ENCODE measurements around the gene LEPROT. TPM values are rescaled to one million over a fixed set of nuclear protein-coding genes. Genes with fewer than 3 reads are reported as not detected.
"Not testable (repeated sequence)": the region's sequence is repeated elsewhere in the genome, so short reads cannot be mapped to it uniquely, and the experiment has no call there.

The LEPROT gene
- total RNA-seq, result 54.1 TPM
- long read RNA-seq, full-length matches to known transcripts, result 136 of 153 reads
- long read RNA-seq, partial matches to known transcripts, result 16 of 153 reads
- long read RNA-seq, other reads (novel, unspliced or antisense), result 1 of 153 reads

GRCh38 chr1:65420590-65421350 lies at the start of gene LEPROT, which contains the start of gene LEPR:
Gene LEPROT (plus strand): TSS chr1:65420668. CDS start chr1:65420725, 57 bp downstream.
Gene LEPR (plus strand): TSS chr1:65420668. CDS start chr1:65565566, 144,898 bp downstream.
- no peak for ATAC-seq (ENCODE audit: poor library complexity)
- no peak for DNase-seq
- intact Hi-C loops (cut with DNase I), result loop anchor here (10.0 kb wide), 1 partner anchor 356 kb away; no protein-coding TSS in a partner anchor

DNA sequence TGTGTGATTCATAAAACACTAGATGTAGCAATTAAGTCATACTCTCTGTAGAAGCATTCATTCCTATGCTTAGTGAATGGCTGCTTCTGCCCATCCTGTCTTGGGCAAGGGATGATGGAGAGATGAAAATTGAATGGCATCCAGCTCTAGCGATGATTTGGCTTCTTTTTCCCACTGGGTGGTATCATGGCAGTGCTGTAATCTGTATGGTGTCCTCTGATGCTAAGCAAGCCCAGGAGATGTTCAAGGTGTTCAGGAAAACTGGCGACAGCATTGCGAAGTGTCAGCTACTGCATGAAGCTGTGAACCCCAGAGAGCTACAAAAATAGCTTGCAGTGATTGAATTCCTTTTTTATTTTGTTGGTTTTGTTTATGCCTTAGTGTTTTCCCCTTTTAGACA lies 48.9 kb upstream of the LEPROT start:
- intact Hi-C loops (cut with DNase I), result no loop called here
- no peak for ATAC-seq (ENCODE audit: poor library complexity)
- no peak for DNase-seq

DNA sequence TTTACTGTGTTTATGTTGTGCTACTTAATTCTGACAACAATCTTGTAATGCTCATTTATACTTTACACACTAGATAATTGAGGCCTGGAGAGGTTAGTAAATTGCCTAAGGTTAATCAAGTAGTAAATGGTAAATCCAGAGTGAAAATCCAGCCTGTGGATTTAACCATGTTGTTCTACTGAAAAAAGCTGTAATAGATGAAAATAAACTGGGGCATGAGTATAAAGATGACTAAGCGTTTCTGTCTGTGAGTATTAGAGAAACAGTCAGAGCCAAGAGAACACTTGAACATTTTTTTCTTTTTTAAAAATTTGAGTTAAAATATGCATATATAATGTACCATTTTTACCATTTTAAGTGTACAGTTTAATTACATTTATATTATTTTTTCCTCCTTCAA lies 47.9 kb upstream of the LEPROT start:
- DNase-seq (no peak), ATAC-seq (ENCODE audit: poor library complexity) (no peak)
- intact Hi-C loops (cut with DNase I), result no loop called here

GRCh38 chr1:65377496-65378246 lies 42.8 kb upstream of the LEPROT start:
- intact Hi-C loops (cut with DNase I), result no loop called here
- no peak for DNase-seq
- ATAC-seq (ENCODE audit: poor library complexity), result no peak

GRCh38 chr1:65378247-65378946 lies 42.1 kb upstream of the LEPROT start:
- DNase-seq (no peak), ATAC-seq (ENCODE audit: poor library complexity) (no peak)
- intact Hi-C loops (cut with DNase I), result no loop called here

GRCh38 chr1:65384426-65384825 lies 36.0 kb upstream of the LEPROT start:
- DNase-seq; intact Hi-C loops (cut with DNase I); ATAC-seq (ENCODE audit: poor library complexity): not testable (repeated sequence)

GRCh38 chr1:65386439-65386838 lies 34.0 kb upstream of the LEPROT start:
- intact Hi-C loops (cut with DNase I), result loop anchor here (5.0 kb wide), 1 partner anchor 216 kb away; no protein-coding TSS in a partner anchor
- DNase-seq (no peak), ATAC-seq (ENCODE audit: poor library complexity) (no peak)

GRCh38 chr1:65387821-65388220 lies 32.6 kb upstream of the LEPROT start:
- ATAC-seq (ENCODE audit: poor library complexity), result no peak
- no peak for DNase-seq
- intact Hi-C loops (cut with DNase I), result loop anchor here (5.0 kb wide), 1 partner anchor 214 kb away; no protein-coding TSS in a partner anchor

- DNase-seq (no peak), ATAC-seq (ENCODE audit: poor library complexity) (no peak)
- intact Hi-C loops (cut with DNase I), result loop anchor here (5.0 kb wide), 1 partner anchor 213 kb away; no protein-coding TSS in a partner anchor
Measured at GRCh38 chr1:65388908-65389695, 31.4 kb upstream of the LEPROT start.

GRCh38 chr1:65392497-65392896 lies 28.0 kb upstream of the LEPROT start:
- ATAC-seq (ENCODE audit: poor library complexity) (no peak), DNase-seq (no peak)
- intact Hi-C loops (cut with DNase I), result no loop called here

- DNase-seq (no peak), ATAC-seq (ENCODE audit: poor library complexity) (no peak)
- intact Hi-C loops (cut with DNase I), result no loop called here
Measured at GRCh38 chr1:65393347-65393746, 27.1 kb upstream of the LEPROT start.

DNA sequence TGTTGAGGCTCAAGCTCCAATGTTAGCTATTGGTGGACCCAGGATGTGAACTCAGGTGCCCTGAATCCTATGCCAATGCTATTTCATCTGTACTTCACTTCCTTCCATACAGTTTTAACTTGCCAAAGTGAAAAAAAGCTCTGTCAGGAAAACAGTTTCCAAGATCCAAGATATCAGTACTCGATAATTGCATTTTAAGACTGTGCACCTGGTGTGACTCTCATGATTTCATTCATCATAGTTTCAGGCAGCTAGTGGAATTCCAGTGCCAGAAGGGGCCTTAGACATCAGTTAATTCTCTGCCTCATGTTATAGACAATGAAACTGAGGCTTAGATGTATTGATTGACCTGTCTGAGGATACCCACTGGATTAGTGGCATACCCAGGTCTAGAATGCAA lies 26.5 kb upstream of the LEPROT start:
- DNase-seq (no peak), ATAC-seq (ENCODE audit: poor library complexity) (no peak)
- intact Hi-C loops (cut with DNase I), result no loop called here

- no peak for ATAC-seq (ENCODE audit: poor library complexity)
- DNase-seq, result no peak
- intact Hi-C loops (cut with DNase I), result no loop called here
Measured at GRCh38 chr1:65395887-65396612, 24.4 kb upstream of the LEPROT start.

- DNase-seq (no peak), ATAC-seq (ENCODE audit: poor library complexity) (no peak)
- intact Hi-C loops (cut with DNase I), result no loop called here
Measured at GRCh38 chr1:65398083-65398482, 22.4 kb upstream of the LEPROT start.

GRCh38 chr1:65399003-65399402 lies 21.5 kb upstream of the LEPROT start:
- DNase-seq (no peak), ATAC-seq (ENCODE audit: poor library complexity) (no peak)
- intact Hi-C loops (cut with DNase I), result no loop called here

DNA sequence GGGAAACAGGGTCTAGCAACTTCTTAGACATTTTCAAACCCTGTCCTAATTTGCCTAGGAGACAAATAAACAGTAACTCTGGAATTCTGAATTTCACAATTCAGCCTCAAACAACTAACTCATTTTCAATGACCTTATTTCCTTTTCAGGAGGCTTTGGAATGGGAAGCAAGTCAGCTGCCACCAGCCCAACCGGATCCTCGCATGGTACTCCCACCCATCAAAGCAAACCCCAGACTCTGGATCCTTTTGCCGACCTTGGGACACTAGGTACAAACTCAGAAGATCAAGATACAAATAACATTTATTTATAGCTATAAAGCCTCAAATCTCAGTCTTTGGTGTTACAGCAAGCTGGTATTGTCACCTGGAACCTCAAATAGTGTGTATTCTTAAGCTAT lies 18.9 kb upstream of the LEPROT start:
- no peak for ATAC-seq (ENCODE audit: poor library complexity)
- intact Hi-C loops (cut with DNase I), result no loop called here
- DNase-seq, result no peak

DNA sequence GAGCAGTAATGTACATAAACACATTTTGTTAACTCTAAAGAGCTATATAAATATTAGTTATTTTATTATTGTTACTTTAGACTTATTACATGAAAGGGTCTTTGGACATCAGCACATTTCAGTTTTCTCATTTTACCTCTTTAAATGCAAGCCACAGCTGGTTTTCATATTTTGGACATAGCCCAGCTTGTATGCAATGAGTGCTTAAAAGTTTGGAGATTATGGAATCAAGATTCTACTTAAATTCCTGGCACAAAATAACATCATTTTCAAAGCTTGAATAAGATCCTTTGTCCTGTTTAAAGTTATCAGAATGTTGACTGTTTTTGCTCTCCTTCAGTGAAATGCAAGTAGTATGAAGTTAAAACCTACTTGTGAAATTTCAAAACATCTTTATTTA lies 15.5 kb upstream of the LEPROT start:
- ATAC-seq (ENCODE audit: poor library complexity) (no peak), DNase-seq (no peak)
- intact Hi-C loops (cut with DNase I), result no loop called here

- intact Hi-C loops (cut with DNase I), result no loop called here
- DNase-seq, result no peak
- ATAC-seq (ENCODE audit: poor library complexity), result no peak
Measured at GRCh38 chr1:65407877-65408276, 12.6 kb upstream of the LEPROT start.
